ENCODE data around the gene SPATA9.

SPATA9 gene

GRCh38 chr5:95615164-95615467 is 67.7 kb downstream of the SPATA9 start:
- DNase-seq = no peak

DNA sequence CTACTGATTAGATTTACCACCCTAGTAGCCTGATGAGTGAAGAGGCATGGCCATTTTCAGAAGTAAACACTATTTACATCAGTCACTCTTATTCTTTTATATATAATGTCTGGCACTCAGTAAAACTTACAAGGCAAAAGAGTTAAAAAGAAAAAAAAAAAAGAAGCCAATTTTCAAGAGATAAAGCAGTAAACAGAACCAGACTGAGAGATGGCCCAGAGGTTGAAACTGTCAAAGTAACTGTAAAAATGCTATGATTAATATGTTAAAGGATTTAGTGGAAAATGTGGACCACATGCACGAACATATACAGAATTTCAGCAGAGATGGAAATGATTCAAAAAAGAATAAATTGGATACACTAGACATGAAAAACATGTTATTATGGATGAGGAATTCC is 69.3 kb downstream of the SPATA9 start:
- no peak for DNase-seq

- no peak for DNase-seq
Observed at GRCh38 chr5:95611396-95611795, 71.4 kb downstream of the SPATA9 start.

DNA sequence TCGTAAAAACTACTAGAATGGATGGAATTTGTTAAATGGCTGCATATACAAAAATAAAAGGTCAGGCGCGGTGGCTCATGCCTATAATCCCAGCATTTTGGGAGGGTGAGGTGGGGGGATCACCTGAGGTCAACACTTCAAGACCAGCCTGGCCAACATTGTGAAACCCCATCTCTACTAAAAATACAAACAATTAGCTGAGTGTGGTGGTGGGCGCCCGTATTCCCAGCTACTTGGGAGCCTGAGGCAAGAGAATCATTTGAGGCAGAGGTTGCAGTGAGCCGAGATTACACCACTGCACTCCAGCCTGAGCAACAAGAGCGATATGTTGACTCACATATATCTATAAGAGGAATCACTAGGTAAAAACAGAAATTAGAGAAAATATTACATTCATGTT is 72.2 kb downstream of the SPATA9 start:
- DNase-seq = no peak

DNA sequence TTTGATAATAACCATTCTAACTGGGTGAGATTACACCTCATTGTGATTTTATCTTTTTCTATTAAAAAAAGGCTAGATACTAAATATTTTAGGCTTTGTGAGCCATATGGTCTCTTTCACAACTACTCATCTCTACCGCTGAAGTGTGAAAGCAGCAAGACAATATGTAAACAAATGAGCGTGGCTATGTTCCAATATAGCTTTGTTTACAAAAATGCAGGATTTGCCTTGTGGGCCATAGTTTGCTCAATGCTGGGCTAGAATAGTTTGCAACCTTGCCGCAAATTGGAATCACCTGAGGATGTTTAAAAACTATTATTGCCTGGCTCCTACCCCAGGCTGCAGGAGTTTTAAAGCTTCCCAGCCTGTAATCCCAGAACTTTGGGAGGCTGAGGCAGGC is 73.1 kb downstream of the SPATA9 start:
- DNase-seq = no peak

Measured in CD4-positive, alpha-beta T cell treated with Interleukin-10 for 1 hour (primary cell).